NCI-H2227 treated with DMSO at 0.1 percent for 48 hours (cell line): ENCODE measurements around the gene RAPGEF4.

Source experiments
- DNase-seq: peaks from one replicate; lab custom pipeline; 2025; lab: John Stamatoyannopoulos, UW

Gene RAPGEF4

DNA sequence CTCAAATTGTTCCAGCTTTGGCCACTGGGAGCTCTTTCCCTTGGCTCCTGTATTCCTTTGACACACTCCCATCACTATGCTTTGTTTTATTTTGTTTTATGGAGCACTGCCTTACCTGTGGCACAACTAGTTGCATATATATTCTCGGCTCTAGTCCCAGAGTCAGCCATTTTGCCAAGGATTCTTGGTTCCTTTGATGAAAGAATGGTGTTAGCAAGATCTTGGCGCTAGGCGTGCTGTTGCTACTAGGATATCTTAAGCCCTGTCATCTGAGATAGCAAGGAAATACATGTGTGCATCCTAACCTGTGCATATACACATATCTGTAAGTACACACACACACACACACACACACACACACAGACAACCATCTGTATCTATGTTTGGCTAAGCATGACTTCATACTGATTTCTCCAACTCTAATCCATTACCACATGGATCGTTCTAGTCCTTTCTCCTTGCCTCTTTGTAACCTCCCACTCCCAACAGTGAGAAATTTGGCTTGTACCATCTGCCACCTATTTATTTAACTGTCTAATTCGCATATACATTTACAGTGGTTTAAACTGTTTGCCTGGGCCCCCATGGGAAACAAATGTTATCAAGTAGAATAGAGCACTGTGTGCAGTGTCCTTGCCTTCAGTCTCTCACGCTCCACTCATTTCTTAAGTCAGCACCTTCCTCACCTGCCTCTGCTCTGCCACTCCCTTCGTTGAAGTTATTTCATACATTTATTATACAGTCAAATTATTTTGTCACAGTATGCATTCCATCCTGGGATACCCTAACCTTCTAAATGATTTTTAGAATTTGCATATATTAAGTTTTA, 202.5 kb downstream of the RAPGEF4 start:
- no peak for DNase-seq

DNA sequence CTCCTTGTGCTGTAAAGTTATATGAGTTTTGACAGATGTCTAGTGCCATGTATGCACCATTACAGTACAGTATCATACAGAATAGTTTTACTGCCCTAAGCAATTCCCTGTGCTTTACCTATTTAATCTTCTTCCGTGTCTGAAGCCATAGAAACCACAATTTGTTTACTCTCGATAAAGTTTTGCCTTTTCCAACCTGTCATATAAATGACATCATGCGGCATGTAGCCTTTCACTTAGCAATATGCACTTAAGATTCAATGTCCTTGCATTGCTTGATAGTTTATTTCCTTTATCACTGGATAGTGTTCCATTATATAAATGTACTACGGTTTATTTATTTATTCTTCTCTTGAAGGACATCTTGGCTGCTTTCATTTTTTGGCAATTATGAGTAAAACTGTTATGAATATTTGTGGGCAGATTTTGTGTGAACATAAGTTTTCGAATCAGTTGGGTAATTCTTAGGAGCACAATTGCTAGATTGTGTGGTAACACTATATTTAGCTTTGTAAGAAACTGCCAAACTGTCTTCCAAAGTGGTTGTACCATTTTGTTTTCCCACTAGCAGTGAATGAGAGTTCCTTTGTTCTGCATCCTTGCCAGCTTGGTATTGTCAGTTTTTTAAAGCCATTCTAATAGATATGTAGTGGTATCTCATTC, 203.2 kb downstream of the RAPGEF4 start:
- no peak for DNase-seq

GRCh38 chr2:172943539-172943938, 207.9 kb downstream of the RAPGEF4 start:
- DNase-seq = no peak

DNA sequence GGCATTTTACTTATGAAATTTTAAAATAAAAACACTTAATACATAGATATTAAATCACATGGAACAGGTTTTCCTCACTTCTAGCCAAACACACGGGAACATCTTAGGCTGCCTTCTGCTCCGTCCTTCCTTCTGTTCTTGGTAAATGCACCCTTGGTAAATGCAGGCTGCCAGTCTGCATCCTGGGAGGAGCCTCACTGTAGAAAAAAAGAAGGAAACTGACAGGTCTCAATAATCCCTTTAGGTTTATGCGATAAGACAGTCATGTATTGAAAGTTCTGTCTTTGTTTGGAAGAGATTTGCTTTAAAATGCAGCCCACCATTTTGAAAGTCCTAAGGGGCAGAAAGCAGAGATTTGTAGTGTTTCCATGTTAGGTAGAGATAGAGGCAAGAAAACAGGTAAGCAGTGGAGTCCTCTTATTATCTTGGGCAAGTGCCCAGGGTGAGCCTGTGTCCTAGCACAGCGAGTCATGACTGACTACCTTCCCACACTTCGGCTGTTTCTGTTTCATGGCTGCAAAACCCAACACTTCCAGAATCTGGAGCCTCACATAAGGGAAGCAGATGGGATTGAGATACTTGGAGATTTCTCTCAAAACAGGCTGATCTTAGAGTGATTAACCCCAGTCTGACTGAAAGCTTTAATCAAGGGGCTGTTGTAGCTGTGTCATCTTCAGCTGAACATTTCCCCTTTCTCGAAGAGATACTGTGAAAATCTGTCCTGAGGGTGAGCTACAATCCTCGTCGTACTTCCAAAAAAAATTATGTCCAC, 208.6 kb downstream of the RAPGEF4 start:
- DNase-seq = peak; percentile 36

GRCh38 chr2:172944794-172945509, 209.3 kb downstream of the RAPGEF4 start:
- no peak for DNase-seq

- no peak for DNase-seq
Measured at GRCh38 chr2:172945510-172945850, 209.8 kb downstream of the RAPGEF4 start.

DNA sequence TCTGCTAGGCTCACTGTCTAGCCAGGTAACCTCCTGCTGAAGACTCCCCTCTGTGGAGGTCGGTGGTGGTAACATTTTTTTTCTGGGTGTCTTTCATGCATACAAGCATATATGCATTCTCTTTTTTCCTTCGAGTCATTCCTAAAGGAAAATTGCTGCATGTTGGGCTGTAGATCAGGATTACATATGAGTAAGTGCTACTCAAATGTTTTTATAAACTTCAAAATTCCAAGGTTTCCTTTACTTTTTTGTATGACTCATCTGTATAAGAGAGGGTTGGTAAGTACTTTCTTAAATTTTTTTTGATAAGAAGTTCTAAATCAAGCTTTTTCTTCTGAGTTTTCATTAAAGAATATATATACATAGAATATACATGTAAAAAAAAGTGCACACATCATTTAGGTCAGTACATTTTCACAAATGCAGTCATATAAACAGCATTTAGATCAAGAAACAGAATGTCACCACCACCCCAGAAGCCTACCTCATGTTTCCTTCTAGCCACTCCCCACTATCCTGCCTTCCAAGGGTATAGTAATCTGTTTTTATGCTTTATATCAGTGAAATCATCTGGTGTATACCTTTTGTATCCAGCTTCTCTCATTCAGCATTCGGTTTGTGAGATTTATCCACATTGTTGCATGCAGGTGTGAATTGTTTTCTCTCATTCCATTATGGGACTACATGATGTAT, 212.0 kb downstream of the RAPGEF4 start:
- no peak for DNase-seq

GRCh38 chr2:172949522-172949921, 213.9 kb downstream of the RAPGEF4 start:
- DNase-seq = no peak

DNA sequence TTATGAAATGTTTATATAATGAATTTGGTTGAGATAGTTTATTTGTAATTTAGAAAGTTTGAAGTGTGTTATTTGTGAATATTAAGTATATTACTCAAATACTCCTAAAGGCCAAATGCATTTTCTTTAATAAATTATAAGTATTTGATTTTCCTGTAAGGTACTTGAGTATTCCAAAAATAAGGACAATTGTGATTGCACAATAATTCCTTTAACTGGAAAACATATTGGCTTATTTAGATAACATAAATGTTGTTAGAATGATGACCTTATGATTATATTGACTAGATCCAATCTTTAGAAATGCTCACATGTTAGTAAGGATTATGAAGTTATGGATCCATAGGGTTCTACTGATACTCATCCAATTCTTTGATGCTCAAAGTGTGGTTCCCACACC, 214.9 kb downstream of the RAPGEF4 start:
- no peak for DNase-seq

DNA sequence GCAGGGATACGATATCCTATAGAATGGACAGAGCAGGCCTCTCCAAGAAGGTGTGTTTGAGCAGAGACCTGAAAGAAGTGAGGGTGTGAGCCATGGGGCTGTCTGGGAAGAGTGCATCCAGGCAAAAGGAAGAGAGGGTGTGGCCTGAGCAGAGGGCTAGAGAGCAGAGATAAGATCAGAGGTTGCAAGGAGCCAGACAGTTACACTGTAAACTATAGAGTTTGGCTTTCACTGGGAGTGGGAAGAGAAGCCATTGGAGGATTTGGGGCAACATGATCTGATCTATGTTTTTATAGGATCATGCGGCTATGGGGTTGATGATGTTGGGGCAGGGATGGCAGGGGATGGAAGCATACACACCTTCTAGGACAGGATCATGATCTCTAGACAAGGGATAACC, 215.9 kb downstream of the RAPGEF4 start:
- DNase-seq = no peak

DNA sequence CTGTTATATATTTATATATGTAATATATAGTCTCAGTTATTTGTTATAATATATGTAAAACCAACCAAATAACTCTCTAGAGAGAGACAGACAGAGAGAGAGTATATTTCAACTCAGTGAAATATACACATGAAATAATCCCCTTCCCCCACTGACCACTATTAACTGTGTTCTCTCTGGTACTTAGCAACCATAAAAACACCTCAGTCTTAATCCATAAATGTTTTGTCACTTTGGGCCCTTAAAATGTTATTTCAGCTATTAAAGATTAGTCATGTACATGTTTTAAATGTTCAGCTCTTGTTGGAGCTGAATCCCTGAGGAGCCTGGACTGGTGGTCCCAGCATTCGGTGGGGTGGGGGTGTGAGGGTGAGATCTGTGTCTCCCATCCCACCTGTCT, 217.8 kb downstream of the RAPGEF4 start:
- DNase-seq = no peak

GRCh38 chr2:172953970-172954852, 218.6 kb downstream of the RAPGEF4 start:
- no peak for DNase-seq

DNA sequence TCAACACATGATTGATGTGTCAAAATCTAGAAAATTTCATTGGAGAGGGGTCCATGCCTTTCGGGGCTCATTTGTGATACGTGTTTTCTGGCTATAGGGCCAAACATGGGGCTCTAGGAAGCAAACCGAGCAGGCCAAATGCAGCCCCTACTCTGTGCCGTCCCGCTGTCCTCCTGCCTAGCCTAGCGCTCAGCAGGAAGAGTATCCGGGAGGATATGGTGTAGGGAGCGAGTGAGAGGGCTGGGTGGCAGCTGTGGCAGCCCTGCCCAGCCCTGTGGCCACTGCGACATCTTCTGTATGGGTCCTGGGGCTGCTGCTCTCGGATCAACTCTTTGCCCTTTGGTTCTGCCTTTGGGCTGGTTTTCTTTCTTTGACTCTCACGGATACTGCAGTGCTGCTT, 219.9 kb downstream of the RAPGEF4 start:
- no peak for DNase-seq

GRCh38 chr2:172957734-172958133, 222.1 kb downstream of the RAPGEF4 start:
- DNase-seq = no peak

- DNase-seq = no peak
Measured at GRCh38 chr2:172962082-172962481, 226.4 kb downstream of the RAPGEF4 start.

GRCh38 chr2:172962824-172963223, 227.2 kb downstream of the RAPGEF4 start:
- DNase-seq = no peak

GRCh38 chr2:172964511-172965139, 229.0 kb downstream of the RAPGEF4 start:
- DNase-seq = no peak

DNA sequence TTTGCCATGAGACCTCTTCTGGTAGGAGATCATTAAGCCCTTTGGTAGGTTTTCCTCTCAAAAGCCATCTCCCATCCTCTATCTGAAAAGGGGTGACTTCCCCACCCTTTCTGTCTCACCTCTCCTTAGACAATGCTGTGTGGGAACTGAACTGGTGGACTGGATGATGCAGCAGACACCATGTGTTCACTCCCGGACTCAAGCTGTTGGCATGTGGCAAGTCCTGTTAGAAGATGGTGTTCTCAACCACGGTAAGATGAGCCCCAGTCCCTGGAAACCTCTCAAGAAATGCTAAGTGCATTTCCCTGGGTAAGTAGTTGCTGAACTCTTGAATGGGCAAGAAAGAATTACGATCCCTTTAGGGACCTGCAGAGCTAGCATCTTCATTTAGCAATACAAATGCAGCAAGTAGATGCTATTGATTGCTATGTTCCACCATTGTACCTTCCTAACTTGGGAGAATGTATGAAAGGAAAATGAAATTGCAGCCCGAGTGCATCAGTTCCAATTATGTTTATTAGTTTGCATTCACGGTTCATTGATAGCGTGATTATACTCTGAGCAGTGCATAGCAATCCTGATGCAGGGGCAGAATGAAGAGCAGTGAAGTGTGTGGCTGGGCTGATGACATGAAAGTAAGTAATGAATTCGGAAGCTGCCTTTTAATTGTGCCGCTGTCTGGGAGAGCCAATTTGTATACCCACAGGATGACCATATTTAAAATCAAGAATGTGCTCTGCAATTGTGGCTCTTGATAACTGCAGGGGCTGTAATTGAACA, 230.0 kb downstream of the RAPGEF4 start:
- no peak for DNase-seq
